NCI-H524 (cell line): ENCODE measurements around the gene GDPD5.
A peak's percentile ranks its signal among the peaks of the same experiment; 100 is the strongest.

ENCODE experiments used
- DNase-seq, 2 experiments: peaks; one replicate each; lab custom pipeline; 2025; lab: John Stamatoyannopoulos, UW

The GDPD5 gene

GRCh38 chr11:75558939-75559843 lies 33.5 kb upstream of the GDPD5 start:
- DNase-seq, result no peak

DNA sequence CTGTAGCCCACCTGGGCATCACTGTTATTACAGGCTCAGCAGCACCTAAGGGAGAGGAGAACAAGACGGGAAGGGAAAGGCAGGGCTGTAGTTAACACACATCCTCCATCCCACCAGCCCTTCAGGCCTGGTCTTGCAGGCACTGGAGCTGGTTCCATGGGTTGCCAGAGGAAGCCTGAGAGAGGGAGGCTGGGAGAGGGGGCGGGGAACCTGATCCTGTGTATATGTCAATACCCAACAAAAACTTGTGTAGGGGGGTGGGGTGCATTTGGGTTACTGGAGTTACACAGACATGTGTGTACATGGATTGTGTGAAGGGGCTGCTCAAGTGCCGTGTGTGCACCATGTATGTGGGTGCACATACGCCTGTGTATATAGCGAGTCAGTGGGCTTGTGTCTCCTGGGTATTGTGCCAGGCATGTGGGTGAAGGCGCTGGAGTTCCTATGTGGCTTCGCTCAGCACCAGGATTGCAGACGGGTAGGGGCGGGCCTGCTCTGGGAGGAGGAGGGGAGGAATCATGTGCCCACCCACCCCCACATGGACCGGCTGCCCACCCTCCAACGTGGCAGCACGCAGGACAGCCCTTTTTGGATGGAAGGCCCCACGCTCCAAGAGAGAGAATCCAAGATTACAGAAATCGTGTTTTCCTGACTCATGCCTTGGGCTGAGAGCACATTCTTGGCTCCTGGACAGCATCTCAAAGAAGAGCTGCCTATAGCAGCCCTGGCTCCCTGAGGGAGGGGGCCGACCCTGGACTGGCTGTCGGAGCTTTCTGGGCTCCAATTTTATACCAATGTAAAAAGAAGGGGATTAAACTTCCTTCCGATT lies 32.1 kb upstream of the GDPD5 start:
- DNase-seq, result no peak

DNA sequence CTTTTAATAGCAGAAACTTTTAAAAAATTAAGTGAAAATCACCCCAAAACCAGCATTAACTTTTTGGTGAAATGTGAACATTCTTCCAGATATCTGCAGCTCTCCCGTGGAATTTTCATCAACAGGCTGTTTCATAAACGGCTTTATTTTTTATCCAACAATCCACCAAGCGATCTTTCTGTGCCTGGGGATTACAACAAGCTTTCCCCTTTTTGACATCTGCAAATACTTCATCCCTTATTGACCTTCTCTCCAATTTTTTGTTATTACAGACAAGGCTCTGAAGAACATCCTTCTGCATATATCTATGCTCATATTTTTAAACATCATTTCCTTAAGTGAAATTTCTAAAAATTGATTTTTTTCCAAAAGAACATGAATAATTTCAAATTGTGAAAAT lies 30.5 kb upstream of the GDPD5 start:
- DNase-seq, result no peak

- DNase-seq, result no peak
Measured at GRCh38 chr11:75555079-75555811, 29.5 kb upstream of the GDPD5 start.

DNA sequence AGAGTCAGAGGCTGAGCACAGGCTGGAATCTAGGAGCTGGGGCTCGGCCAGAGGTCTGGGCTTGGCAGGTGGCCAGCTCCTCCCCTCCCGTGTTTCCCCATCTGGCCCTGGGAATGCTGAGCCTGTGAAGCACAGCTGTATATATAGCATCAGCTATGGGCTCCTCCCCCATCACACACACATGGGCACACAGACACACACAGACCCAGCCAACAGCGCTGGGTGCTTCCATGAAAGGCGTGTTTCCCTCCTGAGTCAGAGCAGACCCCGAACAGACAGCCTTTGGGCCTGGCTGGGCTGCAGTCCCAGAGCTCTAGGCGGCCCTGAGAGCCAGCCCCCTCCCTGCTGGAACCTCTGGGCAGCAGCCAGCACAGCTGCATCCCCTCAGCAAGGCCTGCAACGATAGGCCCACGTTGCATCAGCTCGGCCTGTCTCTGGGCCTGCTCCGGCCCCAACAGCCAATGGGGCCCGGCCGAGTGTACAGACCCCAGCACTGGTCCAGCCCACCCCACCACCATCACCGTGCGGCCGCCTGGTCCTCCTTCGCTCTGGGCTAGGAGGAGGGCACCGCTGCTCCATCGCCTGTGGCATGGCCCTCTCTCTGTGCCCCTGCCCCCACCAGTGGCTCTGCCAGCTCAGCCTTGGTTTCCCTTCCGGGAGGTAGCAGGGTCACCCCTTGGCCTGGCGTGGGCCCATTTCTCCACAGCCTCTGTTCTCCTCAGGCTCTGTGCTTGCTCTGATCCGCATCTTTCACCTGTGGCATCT lies 28.7 kb upstream of the GDPD5 start:
- peak; percentile 56 to 87 for DNase-seq

DNA sequence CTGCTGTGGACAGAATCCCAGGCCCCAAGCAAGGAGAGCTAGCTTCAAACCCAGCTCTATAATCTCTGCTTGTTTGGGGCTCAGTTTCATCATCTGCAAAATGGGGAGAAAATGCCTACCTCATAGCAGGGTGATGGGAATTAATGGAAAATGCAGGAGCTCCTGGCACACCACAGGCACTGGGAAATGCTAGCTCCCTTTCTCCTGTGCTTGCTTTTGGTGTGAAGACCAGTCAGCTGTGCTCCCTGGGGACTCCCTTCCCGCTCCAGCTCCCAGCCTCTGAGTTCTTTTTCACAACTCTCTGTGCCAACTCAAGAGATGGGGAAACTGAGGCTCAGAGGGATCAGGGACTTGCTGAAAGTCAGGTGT lies 28.1 kb upstream of the GDPD5 start:
- DNase-seq, result no peak

DNA sequence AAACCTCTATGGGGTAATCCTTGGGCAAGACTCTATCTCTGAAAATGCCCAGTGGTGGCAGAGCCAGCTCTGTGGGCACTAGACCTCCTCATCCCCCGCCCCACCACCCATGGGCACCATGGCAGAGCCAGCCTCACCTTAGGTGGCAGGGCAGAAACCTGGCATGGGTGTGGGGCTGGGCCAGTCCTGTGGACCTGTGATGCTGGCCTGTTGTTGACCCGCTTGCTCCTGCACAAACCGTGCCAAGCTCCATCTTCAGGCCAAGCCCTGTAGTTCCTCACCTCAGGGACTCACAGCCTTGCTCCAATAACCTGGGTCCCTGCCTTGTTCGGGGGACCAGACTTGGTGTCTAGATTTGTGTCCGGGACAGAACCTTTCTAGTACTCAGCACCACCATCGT lies 27.4 kb upstream of the GDPD5 start:
- DNase-seq, result no peak

- no peak for DNase-seq
Measured at GRCh38 chr11:75549370-75549958, 23.7 kb upstream of the GDPD5 start.

GRCh38 chr11:75548595-75549272 lies 23.0 kb upstream of the GDPD5 start:
- DNase-seq, result no peak

GRCh38 chr11:75547617-75548058 lies 21.9 kb upstream of the GDPD5 start:
- DNase-seq, result peak; percentile 4 to 69

DNA sequence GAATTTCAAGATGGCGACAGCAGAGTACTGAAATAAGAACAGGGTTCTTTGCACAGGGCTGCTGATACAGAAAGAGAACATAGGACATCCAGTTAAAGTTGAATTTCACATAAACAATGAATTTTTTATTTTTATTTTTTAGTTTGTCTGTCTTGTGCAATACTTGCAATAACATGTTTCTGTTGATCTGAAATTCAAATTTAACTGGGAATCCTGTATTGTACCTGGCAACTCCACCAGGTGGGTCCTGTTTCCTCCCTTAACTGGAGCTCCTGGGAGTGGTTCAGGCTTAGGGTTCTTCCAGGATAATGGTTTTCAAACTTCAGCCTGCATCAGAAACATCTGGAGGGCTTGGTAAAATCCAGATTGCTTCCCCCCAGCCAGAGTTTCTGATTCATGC lies 21.4 kb upstream of the GDPD5 start:
- DNase-seq, result no peak

- no peak for DNase-seq
Measured at GRCh38 chr11:75543806-75544205, 18.1 kb upstream of the GDPD5 start.

- no peak for DNase-seq
Measured at GRCh38 chr11:75542088-75542438, 16.3 kb upstream of the GDPD5 start.

GRCh38 chr11:75541193-75542087 lies 15.7 kb upstream of the GDPD5 start:
- DNase-seq, result no peak

- no peak for DNase-seq
Measured at GRCh38 chr11:75539459-75540334, 14.0 kb upstream of the GDPD5 start.

GRCh38 chr11:75538150-75538942 lies 12.6 kb upstream of the GDPD5 start:
- DNase-seq, result no peak

- DNase-seq, result no peak
Measured at GRCh38 chr11:75537740-75538139, 12.0 kb upstream of the GDPD5 start.
